C1 segment of cervical spinal cord (tissue), 14 donors: Measurements from ENCODE around the gene PGGT1B.
"Not testable (repeated sequence)": the region's sequence is repeated elsewhere in the genome, so short reads cannot be mapped to it uniquely, and the experiment has no call there.

ENCODE experiments used
- DNase-seq, 14 donors: peaks; one replicate each; lab custom pipeline; 2025; lab: John Stamatoyannopoulos, UW

PGGT1B gene

DNA sequence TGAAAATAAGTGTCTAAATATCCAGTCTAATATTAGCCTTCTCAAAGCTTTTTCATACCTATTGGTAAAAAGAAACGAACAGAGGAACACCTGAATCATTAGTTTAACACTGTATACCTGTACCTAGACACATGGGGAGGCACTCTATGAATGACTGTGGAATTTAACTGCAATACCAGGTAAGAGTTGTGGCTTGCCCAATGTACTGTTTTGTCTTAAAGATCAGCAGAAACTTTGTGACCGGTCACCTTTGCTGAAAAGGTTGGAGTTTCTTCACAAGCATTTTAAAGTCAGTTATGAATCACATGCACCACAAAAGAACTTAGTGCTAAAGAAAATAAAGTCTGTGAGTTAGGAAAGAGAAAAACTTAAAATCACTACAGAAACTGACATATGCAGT lies 2.4 kb downstream of the PGGT1B start:
- DNase-seq = no peak

DNA sequence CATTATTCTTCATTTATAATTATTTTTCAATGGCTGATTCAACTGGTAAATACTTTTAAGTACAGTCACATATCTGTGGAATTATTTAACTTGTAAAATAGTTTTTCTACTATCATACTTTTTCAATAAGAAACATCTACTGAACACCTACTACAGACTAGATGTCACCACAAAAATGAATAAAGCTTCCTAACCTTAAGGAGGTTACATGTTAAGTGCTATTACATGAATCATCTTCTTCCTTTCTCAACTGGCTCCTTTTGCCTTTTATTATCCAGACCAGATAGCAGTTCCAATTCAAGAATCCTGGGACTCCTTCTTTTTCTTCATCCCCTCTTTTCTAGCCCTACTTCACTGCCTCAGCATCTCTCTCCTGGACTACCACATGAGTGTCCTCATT lies 4.7 kb downstream of the PGGT1B start:
- no peak for DNase-seq

DNA sequence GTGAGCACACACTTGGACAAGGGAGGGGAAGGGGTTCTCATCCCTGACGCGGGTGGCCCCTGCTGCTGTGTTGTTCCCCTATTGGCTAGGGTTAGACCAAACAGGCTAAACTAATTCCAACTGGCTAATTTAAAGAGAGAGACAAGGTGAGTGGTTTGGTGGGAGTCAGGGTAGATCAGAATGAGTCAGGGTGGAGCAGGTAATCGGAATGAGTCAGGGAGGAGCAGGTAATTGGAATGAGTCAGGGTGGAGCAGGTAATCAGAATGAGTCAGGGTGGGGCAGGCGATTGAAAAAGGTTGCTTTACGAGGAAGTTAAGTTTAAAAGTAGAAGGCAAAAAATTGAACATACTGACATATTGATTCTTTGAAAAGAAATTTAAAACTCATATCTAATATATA lies 13.3 kb downstream of the PGGT1B start:
- DNase-seq = not testable (repeated sequence)

DNA sequence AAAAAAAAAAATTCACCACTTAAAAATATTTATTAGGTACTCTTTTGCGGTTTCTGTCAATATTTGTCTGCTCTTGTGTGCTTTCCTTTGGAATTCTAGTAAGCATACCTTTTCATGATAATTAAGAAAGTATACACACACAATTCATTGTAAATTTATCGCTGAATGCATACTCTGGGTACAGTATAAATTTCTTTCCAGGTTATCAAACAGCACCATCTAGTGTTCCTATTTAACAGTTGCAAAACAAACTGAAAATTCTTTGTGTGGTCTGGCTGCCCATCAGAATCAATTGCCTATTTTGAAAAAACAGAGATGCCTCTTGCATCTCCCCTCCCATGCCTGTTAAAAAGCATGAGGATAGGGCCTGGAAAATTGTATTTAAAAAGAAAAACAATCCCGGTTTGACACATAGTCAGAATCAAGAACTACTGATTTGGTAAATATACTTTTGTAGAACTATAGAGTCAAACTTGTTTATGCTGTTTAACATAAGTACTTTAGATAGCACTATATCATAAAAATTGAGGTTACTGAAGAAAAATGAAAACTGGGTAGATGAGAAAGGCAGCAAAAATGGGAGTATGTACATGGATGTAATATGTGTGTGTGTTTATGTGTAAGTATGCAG lies 16.2 kb downstream of the PGGT1B start:
- peak in 1 of 14 donors; percentile 5 for DNase-seq

GRCh38 chr5:115243412-115243811 lies 19.3 kb downstream of the PGGT1B start:
- no peak for DNase-seq

GRCh38 chr5:115241881-115242642 lies 20.6 kb downstream of the PGGT1B start:
- DNase-seq = no peak

GRCh38 chr5:115237066-115237465 lies 25.6 kb downstream of the PGGT1B start:
- DNase-seq = no peak

- no peak for DNase-seq
Observed at GRCh38 chr5:115236599-115236998, 26.1 kb downstream of the PGGT1B start.

DNA sequence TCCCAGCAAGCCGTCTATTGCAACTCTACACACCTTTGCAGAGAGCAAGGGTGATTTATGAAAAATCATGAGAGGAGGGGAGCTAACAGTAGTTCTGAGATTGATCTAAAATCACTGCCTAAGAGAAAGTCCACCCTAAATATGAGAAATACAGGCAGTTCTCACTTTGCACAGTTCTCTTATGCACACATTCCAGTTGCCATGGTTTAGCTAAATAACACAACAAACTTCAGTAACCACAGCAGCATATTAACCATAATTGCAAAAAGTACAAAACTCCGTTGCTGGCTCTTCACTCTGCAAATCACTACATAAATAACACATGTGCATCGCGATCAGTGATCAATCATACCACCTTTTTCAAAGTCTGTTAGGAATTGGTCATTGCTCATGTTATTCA lies 31.1 kb downstream of the PGGT1B start:
- no peak for DNase-seq

DNA sequence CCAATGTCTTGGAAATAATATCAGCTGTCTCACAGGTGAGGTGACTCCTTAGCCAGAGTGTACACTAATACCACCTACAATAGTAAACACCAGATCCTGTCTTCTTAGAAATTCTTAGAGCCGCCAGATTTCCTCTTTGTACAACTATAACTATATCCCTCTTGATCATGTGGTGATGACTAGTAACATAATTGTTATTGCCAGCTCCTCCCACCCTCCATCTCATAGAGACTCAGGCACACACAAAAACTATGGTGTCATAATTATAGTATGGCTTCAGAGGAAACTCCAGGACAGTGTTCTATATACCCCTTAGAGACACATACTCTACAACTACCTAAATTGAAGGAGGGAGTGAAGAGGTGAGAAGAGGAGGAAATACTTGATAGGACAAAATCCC lies 33.1 kb downstream of the PGGT1B start:
- DNase-seq = no peak

- DNase-seq = no peak
Observed at GRCh38 chr5:115227281-115227680, 35.4 kb downstream of the PGGT1B start.

GRCh38 chr5:115214541-115214940 lies 48.1 kb downstream of the PGGT1B start:
- DNase-seq = no peak

DNA sequence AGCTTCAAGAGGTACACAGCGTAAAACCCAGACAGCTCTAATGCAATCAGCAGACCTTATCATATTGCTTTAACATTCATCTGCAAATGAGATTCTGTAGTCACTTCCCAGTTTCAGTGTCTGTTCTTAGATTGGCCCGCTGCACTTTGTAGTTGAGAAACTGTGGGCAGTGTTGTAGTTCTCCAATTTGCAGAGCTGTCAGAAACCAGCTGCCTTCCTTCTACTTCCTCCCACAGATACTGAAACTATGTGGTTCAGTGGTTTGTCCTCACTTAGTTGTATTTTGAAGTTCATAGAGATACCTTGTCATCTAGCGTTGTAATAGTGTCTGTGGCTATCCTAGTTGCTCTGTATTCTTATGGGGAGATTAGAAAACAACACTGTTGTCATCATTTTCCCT lies 53.4 kb downstream of the PGGT1B start:
- DNase-seq = peak in 3 of 14 donors; percentile 2 to 31 (median 3)

GRCh38 chr5:115202952-115203351 lies 59.7 kb downstream of the PGGT1B start:
- no peak for DNase-seq

DNA sequence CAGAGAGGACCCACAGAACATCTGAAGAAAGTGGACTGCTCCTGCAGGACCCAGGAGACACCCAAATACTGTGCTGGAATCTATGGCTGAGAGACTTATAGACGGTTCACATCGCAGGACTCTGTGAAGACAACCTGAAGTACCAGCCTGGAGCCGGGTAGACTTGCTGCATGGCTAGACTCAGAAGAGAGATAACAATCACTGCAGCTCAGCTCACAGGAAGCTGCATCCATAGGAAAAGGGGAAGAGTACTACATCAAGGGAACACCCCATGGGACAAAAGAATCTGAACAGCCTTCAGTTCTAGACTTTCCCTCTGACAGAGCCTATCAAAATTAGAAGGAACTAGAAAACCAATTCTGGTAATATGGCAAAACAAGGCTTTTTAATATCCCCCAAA lies 66.5 kb downstream of the PGGT1B start:
- DNase-seq = no peak

DNA sequence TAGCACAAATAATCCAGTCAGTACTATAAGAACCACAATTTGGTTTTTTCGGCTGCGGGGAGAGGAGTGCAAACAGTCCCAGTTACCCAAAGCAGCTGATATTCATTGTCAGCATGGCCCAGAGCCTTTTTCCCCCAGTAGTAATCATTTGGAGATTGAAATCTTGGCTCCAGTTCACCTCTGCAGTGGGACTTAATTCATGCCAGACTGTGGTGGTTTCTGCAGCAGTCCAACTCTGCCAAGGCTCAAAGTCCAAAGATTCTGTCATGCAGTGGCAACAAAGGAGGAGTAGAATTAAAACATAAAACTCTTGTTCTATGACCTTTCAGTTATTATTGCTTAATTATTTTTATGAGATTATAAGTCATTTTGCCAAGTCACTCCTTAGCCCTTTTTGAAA lies 68.0 kb downstream of the PGGT1B start:
- no peak for DNase-seq

GRCh38 chr5:115193295-115193694 lies 69.4 kb downstream of the PGGT1B start:
- DNase-seq = no peak

- DNase-seq = no peak
Observed at GRCh38 chr5:115192098-115192497, 70.6 kb downstream of the PGGT1B start.

- no peak for DNase-seq
Observed at GRCh38 chr5:115191474-115192031, 71.1 kb downstream of the PGGT1B start.

DNA sequence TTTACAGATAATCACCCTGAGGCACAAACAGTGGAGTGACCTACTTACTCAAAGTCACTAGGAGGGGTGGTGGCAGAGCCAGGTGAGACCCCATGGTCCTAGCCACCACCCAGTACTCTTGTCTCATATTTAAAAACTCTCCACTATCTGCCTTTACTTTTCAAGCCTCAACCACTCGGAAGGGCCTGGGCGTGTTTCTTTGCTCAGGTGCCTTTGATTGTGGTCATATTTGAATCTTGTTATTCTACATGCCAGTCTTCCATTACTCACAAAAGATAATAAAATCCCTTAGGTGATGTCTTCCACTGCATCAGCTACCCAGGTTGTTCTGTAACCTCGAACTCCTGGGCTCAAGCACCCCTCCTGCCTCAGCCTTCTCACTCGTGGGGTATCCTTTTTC lies 72.3 kb downstream of the PGGT1B start:
- DNase-seq = no peak

DNA sequence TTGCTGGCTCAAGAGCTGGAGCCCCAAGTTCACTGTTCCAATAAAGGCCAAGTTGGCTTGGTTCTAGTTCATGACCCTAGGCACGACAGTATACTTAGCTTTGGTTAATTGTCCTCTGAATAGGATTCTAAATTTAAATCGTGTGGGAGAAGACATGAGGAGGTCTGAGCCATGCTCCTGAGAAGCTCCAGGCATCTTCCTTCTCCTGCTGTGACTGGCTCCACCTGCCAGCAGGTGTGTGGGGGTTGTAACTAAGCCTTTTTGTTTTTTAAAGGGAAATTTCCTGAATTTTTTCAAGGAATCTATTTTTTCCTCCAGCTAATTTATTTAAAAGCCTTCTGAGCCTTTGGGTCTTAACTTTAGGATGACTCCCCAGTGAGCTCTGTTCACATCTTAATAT lies 72.8 kb downstream of the PGGT1B start:
- DNase-seq = no peak

DNA sequence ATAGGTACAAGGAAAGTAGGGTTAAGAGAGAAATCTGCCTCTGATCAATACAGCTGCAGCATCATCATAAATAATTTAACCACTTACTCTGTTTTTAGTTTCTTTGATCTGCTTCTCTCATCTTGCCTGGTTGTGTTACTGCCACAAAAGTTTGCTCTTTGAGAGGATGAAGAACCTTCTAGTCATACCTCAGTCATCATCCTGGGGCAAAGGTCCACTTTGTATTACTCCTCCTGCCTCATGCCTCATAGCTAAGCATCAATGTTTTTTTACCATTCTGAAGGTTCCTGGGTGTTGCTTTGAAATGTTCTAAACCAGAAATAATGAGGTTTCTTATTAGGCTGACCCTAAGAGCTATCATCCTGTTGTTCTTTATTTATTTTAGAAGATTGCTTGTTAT lies 75.9 kb downstream of the PGGT1B start:
- no peak for DNase-seq

DNA sequence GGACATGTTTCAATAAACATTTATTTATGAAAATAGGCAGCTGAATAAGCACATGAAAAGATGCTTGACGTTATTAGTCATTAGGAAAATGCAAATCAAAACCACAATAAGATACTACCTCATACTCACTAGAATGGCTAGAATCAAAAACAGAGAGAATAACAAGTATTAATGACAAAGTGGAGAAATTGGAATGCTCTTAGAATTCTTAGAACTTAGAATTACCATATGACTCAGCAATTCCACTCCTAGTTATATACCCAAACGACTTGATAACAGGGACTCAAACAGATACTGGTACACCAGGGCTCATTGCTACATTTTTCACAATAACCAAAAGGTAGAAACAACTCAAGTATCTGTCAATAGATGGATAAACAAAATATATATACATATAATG lies 77.9 kb downstream of the PGGT1B start:
- DNase-seq = no peak
